H1 (cell line): Measurements from ENCODE around the gene TOP1. TPM values are rescaled to one million over a fixed set of nuclear protein-coding genes. Genes with fewer than 3 reads are reported as not detected.

Experiments
- CTCF ChIA-PET: fragments of 300-600 bp; sonication (Branson Sonifier 250); formaldehyde crosslinking; loops from one replicate; lab custom pipeline; 2021; ENCODE audit not compliant: partially characterized antibody; lab: Charles Lee
- POLR2A ChIA-PET: fragments of 300-600 bp; sonication (Branson Sonifier 250); formaldehyde crosslinking; loops from one replicate; lab custom pipeline; 2021; ENCODE audit warnings: inconsistent platforms; ENCODE audit not compliant: partially characterized antibody; lab: Charles Lee
- DNase-seq, 2 experiments: peaks; one replicate each; pipeline versions ENCODE4 v3.0.0 to v3.0.0-alpha.2; 2010 to 2022; ENCODE audit warnings: low spot score in 2 of 2, low read depth in 1 of 2, mixed read lengths in 1 of 2
- FAIRE-seq: peaks from 2 replicates; lab custom pipeline; 2011; peaks lifted over from hg19 to GRCh38; lab: Jason Lieb, UNC
- H2AFZ ChIP-seq: 2 replicates; pipeline ENCODE4 v1.8.1; 2012; ENCODE audit warnings: low read length, inconsistent platforms
- H2AK5ac ChIP-seq: 2 replicates; pipeline ENCODE4 v1.6.1; 2013; ENCODE audit warnings: low read depth, low read length
- H2BK120ac ChIP-seq: replicated peaks from 2 replicates; pipeline ENCODE3; 2013; ENCODE audit warnings: low read depth, low read length, inconsistent platforms
- H2BK12ac ChIP-seq: 2 replicates; pipeline ENCODE4 v1.6.1; 2013; ENCODE audit warnings: low read depth, low read length
- H2BK15ac ChIP-seq: 2 replicates; pipeline ENCODE4 v1.6.1; 2013; ENCODE audit warnings: low read length
- H2BK20ac ChIP-seq: 2 replicates; pipeline ENCODE4 v1.6.1; 2013; ENCODE audit warnings: low read length
- H2BK5ac ChIP-seq: 2 replicates; pipeline ENCODE4 v1.6.1; 2013; ENCODE audit warnings: low read depth, low read length
- H3K14ac ChIP-seq: 2 replicates; pipeline ENCODE4 v1.6.1; 2013; ENCODE audit warnings: inconsistent platforms; ENCODE audit not compliant: insufficient read length
- H3K18ac ChIP-seq: 2 replicates; pipeline ENCODE4 v1.6.1; 2013; ENCODE audit warnings: low read length; ENCODE audit errors: extremely low read depth
- H3K23ac ChIP-seq: 2 replicates; pipeline ENCODE4 v1.6.1; 2013; ENCODE audit warnings: inconsistent platforms; ENCODE audit not compliant: insufficient read length
- H3K23me2 ChIP-seq: 2 replicates; pipeline ENCODE4 v1.6.1; 2013; ENCODE audit warnings: low read depth, low read length
- H3K27ac ChIP-seq: 2 replicates; pipeline ENCODE4 v1.6.1; 2011; ENCODE audit warnings: low read depth, low read length, inconsistent platforms
- H3K27me3 ChIP-seq, 4 experiments: replicated peaks in 1 of 4; 1 replicate in 1 of 4; 2 replicates in 3 of 4; pipeline versions ENCODE4 v1.6.1 to v1.8.1; 2011 to 2013; ENCODE audit warnings: low read length in 3 of 4, mild to moderate bottlenecking in 3 of 4, inconsistent platforms in 2 of 4, mixed read lengths in 2 of 4, moderate library complexity in 1 of 4; ENCODE audit not compliant: control insufficient read depth in 3 of 4, insufficient read depth in 3 of 4; ENCODE audit errors: extremely low read depth in 1 of 4
- H3K36me3 ChIP-seq, 4 experiments: 2 replicates each; pipeline versions ENCODE4 v1.6.1 to v1.8.1; 2011 to 2013; ENCODE audit warnings: mild to moderate bottlenecking in 4 of 4, low read length in 3 of 4, moderate library complexity in 2 of 4, control low read depth in 1 of 4, inconsistent platforms in 1 of 4; ENCODE audit not compliant: insufficient read depth in 4 of 4, control insufficient read depth in 2 of 4
- H3K4ac ChIP-seq: replicated peaks from 2 replicates; pipeline ENCODE3; 2013; ENCODE audit warnings: low read length, low read depth, mixed read lengths, inconsistent platforms; ENCODE audit not compliant: insufficient read length
- H3K4me1 ChIP-seq, 4 experiments: replicated peaks in 1 of 4; 1 replicate in 1 of 4; 2 replicates in 3 of 4; pipeline versions ENCODE4 v1.6.1 to v1.8.1; 2011 to 2013; ENCODE audit warnings: low read length in 3 of 4, inconsistent platforms in 2 of 4, mixed read lengths in 1 of 4; ENCODE audit not compliant: insufficient read depth in 4 of 4, control insufficient read depth in 3 of 4
- H3K4me2 ChIP-seq, 2 experiments: 2 replicates each; pipeline versions ENCODE4 v1.6.1 to v1.8.1; 2011 to 2013; ENCODE audit warnings: low read depth in 2 of 2, low read length in 2 of 2, control low read depth in 1 of 2, inconsistent platforms in 1 of 2, mild to moderate bottlenecking in 1 of 2; ENCODE audit not compliant: insufficient read depth in 1 of 2
- H3K4me3 ChIP-seq, 4 experiments: fragments of 200-600, 300-600 bp in 1 of 4; sonication (generic), shearing (Covaris generic), sonication (Bioruptor Twin) in 1 of 4; 2 replicates each; pipeline versions ENCODE4 v1.5.1 to v1.8.1; 2011 to 2016; ENCODE audit warnings: low read length in 4 of 4, low read depth in 3 of 4, control low read depth in 2 of 4, inconsistent platforms in 2 of 4, mild to moderate bottlenecking in 2 of 4, mixed read lengths in 1 of 4, moderate library complexity in 1 of 4; ENCODE audit not compliant: insufficient read depth in 2 of 4; ENCODE audit errors: extremely low read depth in 1 of 4
- H3K56ac ChIP-seq: replicated peaks from 2 replicates; pipeline ENCODE3; 2013; ENCODE audit warnings: low read depth, mild to moderate bottlenecking, mixed read lengths, low read length, inconsistent platforms; ENCODE audit not compliant: insufficient read length
- H3K79me1 ChIP-seq: 2 replicates; pipeline ENCODE4 v1.6.1; 2013; ENCODE audit warnings: low read depth, low read length, control low read depth
- H3K79me2 ChIP-seq, 2 experiments: 2 replicates each; pipeline versions ENCODE4 v1.6.1 to v1.8.1; 2012 to 2013; ENCODE audit warnings: low read length in 2 of 2, mild to moderate bottlenecking in 2 of 2, inconsistent platforms in 1 of 2; ENCODE audit not compliant: insufficient read depth in 2 of 2, control insufficient read depth in 1 of 2
- H3K9ac ChIP-seq, 4 experiments: replicated peaks in 1 of 4; 1 replicate in 1 of 4; 2 replicates in 3 of 4; pipeline versions ENCODE4 v1.6.1 to v1.8.1; 2011 to 2013; ENCODE audit warnings: low read depth in 3 of 4, low read length in 3 of 4, control low read depth in 2 of 4, mild to moderate bottlenecking in 2 of 4, moderate library complexity in 2 of 4, inconsistent platforms in 1 of 4; ENCODE audit errors: extremely low read depth in 1 of 4
- H3K9me3 ChIP-seq, 2 experiments: 2 replicates each; pipeline versions ENCODE4 v1.6.1 to v1.8.1; 2012 to 2013; ENCODE audit warnings: mild to moderate bottlenecking in 2 of 2, moderate library complexity in 2 of 2, control low read depth in 1 of 2, inconsistent platforms in 1 of 2, low read depth in 1 of 2, low read length in 1 of 2, mixed read lengths in 1 of 2; ENCODE audit not compliant: insufficient read depth in 2 of 2
- H4K20me1 ChIP-seq, 2 experiments: replicated peaks in 1 of 2; 2 replicates each; pipeline versions ENCODE3 to v1.8.1; 2011 to 2013; ENCODE audit warnings: inconsistent platforms in 2 of 2, low read length in 2 of 2, mild to moderate bottlenecking in 1 of 2; ENCODE audit not compliant: insufficient read depth in 2 of 2, control insufficient read depth in 1 of 2
- H4K5ac ChIP-seq: 2 replicates; pipeline ENCODE4 v1.6.1; 2013; ENCODE audit warnings: low read length, low read depth, mixed read lengths, inconsistent platforms; ENCODE audit not compliant: insufficient read length
- H4K8ac ChIP-seq: 2 replicates; pipeline ENCODE4 v1.8.0; 2013; ENCODE audit warnings: mild to moderate bottlenecking, moderate library complexity, low read length, inconsistent platforms; ENCODE audit not compliant: insufficient read depth; ENCODE audit errors: extremely low read depth
- H4K91ac ChIP-seq: replicated peaks from 2 replicates; pipeline ENCODE3; 2013; ENCODE audit warnings: low read length, mixed read lengths, inconsistent platforms; ENCODE audit not compliant: insufficient read length
- BCL11A ChIP-seq, 2 experiments: IDR thresholded peaks; one replicate each; pipeline ENCODE4 v1.6.1; 2011; ENCODE audit warnings: low read depth in 2 of 2, low read length in 2 of 2, mild to moderate bottlenecking in 2 of 2
- CBX5 ChIP-seq: fragments of 300-800, 300-1000 bp; sonication (generic); IDR thresholded peaks from 2 replicates; pipeline ENCODE4 v1.7.1; 2016; ENCODE audit warnings: antibody characterized with exemption, low read length, low read depth
- CTCF ChIP-seq, 3 experiments: IDR thresholded peaks; 1 replicate in 2 of 3; 2 replicates in 1 of 3; pipeline versions ENCODE4 v1.5.1 to v1.6.1; 2011; ENCODE audit warnings: low read length in 3 of 3, mild to moderate bottlenecking in 3 of 3, inconsistent platforms in 2 of 3, low read depth in 1 of 3, moderate library complexity in 1 of 3; ENCODE audit not compliant: insufficient read depth in 1 of 3; ENCODE audit errors: control extremely low read depth in 1 of 3
- EGR1 ChIP-seq: IDR thresholded peaks from 2 replicates; pipeline ENCODE4 v1.6.1; 2011; ENCODE audit warnings: low read depth, low read length, borderline replicate concordance
- GTF2F1 ChIP-seq: IDR thresholded peaks from 2 replicates; pipeline ENCODE4 v1.6.1; 2012; ENCODE audit warnings: low read depth, low read length, improper control_type of control experiment, borderline replicate concordance
- RBBP5 ChIP-seq: IDR thresholded peaks from 2 replicates; pipeline ENCODE4 v1.7.1; 2012; ENCODE audit warnings: low read depth, mild to moderate bottlenecking, inconsistent platforms, low read length, moderate library complexity, borderline replicate concordance
- RFX5 ChIP-seq: IDR thresholded peaks from 2 replicates; pipeline ENCODE4 v1.6.1; 2011; ENCODE audit warnings: low read depth, low read length, improper control_type of control experiment, borderline replicate concordance
- TAF7 ChIP-seq: optimal IDR thresholded peaks from 2 replicates; pipeline ENCODE3; 2011; ENCODE audit warnings: low read depth, mild to moderate bottlenecking, inconsistent platforms, low read length, moderate library complexity, borderline replicate concordance
- TEAD4 ChIP-seq: IDR thresholded peaks from 2 replicates; pipeline ENCODE4 v1.6.1; 2012; ENCODE audit warnings: low read depth, low read length, inconsistent platforms, mixed read lengths
- WGBS, 2 experiments: shearing (Covaris generic) in 1 of 2; methylation state at CpG; one replicate each; pipeline versions ENCODE4 v1.1.6 to v1.1.7; 2013 to 2015; ENCODE audit warnings: low lambda C conversion rate in 2 of 2, mixed read lengths in 2 of 2, inconsistent platforms in 1 of 2, low coverage in 1 of 2, missing lambda C conversion rate in 1 of 2; ENCODE audit not compliant: insufficient replicate concordance in 2 of 2, insufficient coverage in 1 of 2, insufficient read length in 1 of 2; ENCODE audit errors: extremely low coverage in 1 of 2, missing lambda C conversion rate in 1 of 2; 5-methylcytosine and 5-hydroxymethylcytosine counted together
- polyA plus RNA-seq, 7 experiments: library from polyadenylated mRNA; depleted of rRNA in 3 of 7; stranded (reverse) in 5 of 7; unstranded in 2 of 7; fragments of >200 nt in 5 of 7; fragments of 200-250 nt in 2 of 7; gene quantifications; 1 replicate in 5 of 7; 2 replicates in 1 of 7; 4 replicates in 1 of 7; pipeline versions ENCODE4 v1.2.1 to v1.2.3, GENCODE V29; 2011 to 2013; ENCODE audit warnings: missing spikeins in 2 of 7, mixed read lengths in 2 of 7
- total RNA-seq: library from RNA; stranded (reverse); fragmentation: NEBNext Ultra II Directional; extraction: Animal tissue kit (Norgen Biotek cat#: 25700); gene quantifications from 2 replicates; pipeline ENCODE4 v1.2.1, GENCODE V29; 2021
- TF ChIP-seq, protein P1 (sequence below): IDR thresholded peaks from 2 replicates; pipeline ENCODE4 v1.6.1; 2011; ENCODE audit warnings: low read depth, mild to moderate bottlenecking, low read length; ENCODE audit not compliant: insufficient read depth

The TOP1 gene
- total and polyA plus RNA-seq, 2 of the 8 experiments (the other 6 are each of a cell fraction or from before 2014, with no cell fraction given) = 7.4 to 108 TPM

GRCh38 chr20:41169791-41170351, 141.2 kb downstream of the TOP1 start:
- H2BK20ac ChIP-seq = no peak overlapping the region
- H3K79me1 ChIP-seq = no peaks in the 10 kb centered on the region; the same call in 1 of the 2 replicates
- no peak overlapping the region for H4K5ac ChIP-seq
- no peak overlapping the region for H3K4ac ChIP-seq
- no peak overlapping the region for H2BK12ac ChIP-seq
- POLR2A ChIA-PET = interaction anchor here (1.2 to 6.1 kb wide), 4 partner anchors 10 to 18 kb away, joined by 3 to 23 read pairs (median 6); no protein-coding TSS in a partner anchor
- H2AFZ ChIP-seq = no peak overlapping the region
- no peak overlapping the region for H2BK120ac ChIP-seq
- FAIRE-seq (no peak), DNase-seq (no peak)
- CTCF ChIA-PET = interaction anchor here (0.6 to 6.3 kb wide), 7 partner anchors 11 to 589 kb away, joined by 3 to 47 read pairs (median 4); partner anchors contain the start of gene LPIN3
- H3K27me3 ChIP-seq = no peaks in the 10 kb centered on the region
- H3K14ac ChIP-seq = no peak overlapping the region
- H2AK5ac ChIP-seq = no peak overlapping the region
- H2BK5ac ChIP-seq = no peak overlapping the region
- H3K23ac ChIP-seq = no peak overlapping the region
- no peak overlapping the region for H3K9ac ChIP-seq
- H3K4me3 ChIP-seq = no peak overlapping the region
- H4K20me1 ChIP-seq = peaks cover 18 to 21% of the 10 kb centered on the region in 2 experiments
- H3K36me3 ChIP-seq = peaks cover 53 to 82% (median 78%) of the 10 kb centered on the region in 4 experiments
- H3K9me3 ChIP-seq = no peaks in the 10 kb centered on the region
- H4K91ac ChIP-seq = no peak overlapping the region
- no peak overlapping the region; the same call in 1 of the 2 replicates for H4K8ac ChIP-seq
- no peak overlapping the region for H3K4me2 ChIP-seq
- no peak overlapping the region for H3K18ac ChIP-seq
- H3K4me1 ChIP-seq = no peaks in the 10 kb centered on the region; a peak in 1 of 7 replicates
- no peak overlapping the region for H3K56ac ChIP-seq
- WGBS, 2 experiments = 90% methylated on average over 14 of the region's 14 CpGs; no CpG with 5 or more reads in 1 of the 2 experiments
- H3K23me2 ChIP-seq = no peaks in the 10 kb centered on the region
- H2BK15ac ChIP-seq = no peak overlapping the region
- no peaks in the 10 kb centered on the region for H3K79me2 ChIP-seq
- H3K27ac ChIP-seq = no peak overlapping the region
- TF ChIP-seq TEAD4 (no peak), RBBP5 (no peak), GTF2F1 (no peak), RFX5 (no peak), EGR1 (no peak), CBX5 (no peak), TAF7 (no peak), CTCF (IDR thresholded peaks at IDR 0.05; ENCODE audit: control extremely low read depth in 1 of 3, insufficient read depth in 1 of 3, low read depth in 1 of 3, low read length in 3 of 3) (no peak), BCL11A (IDR thresholded peaks at IDR 0.05; ENCODE audit: low read depth in 2 of 2, low read length in 2 of 2) (no peak)
- TF ChIP-seq, protein P1, sequence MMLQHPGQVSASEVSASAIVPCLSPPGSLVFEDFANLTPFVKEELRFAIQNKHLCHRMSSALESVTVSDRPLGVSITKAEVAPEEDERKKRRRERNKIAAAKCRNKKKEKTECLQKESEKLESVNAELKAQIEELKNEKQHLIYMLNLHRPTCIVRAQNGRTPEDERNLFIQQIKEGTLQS = no peak
